RPMI8226 (cell line): Measurements from ENCODE around the gene RFX1.

ENCODE experiments used
- DNase-seq: peaks from one replicate; pipeline ENCODE4 v3.0.0-alpha.2; 2015

Gene RFX1

DNA sequence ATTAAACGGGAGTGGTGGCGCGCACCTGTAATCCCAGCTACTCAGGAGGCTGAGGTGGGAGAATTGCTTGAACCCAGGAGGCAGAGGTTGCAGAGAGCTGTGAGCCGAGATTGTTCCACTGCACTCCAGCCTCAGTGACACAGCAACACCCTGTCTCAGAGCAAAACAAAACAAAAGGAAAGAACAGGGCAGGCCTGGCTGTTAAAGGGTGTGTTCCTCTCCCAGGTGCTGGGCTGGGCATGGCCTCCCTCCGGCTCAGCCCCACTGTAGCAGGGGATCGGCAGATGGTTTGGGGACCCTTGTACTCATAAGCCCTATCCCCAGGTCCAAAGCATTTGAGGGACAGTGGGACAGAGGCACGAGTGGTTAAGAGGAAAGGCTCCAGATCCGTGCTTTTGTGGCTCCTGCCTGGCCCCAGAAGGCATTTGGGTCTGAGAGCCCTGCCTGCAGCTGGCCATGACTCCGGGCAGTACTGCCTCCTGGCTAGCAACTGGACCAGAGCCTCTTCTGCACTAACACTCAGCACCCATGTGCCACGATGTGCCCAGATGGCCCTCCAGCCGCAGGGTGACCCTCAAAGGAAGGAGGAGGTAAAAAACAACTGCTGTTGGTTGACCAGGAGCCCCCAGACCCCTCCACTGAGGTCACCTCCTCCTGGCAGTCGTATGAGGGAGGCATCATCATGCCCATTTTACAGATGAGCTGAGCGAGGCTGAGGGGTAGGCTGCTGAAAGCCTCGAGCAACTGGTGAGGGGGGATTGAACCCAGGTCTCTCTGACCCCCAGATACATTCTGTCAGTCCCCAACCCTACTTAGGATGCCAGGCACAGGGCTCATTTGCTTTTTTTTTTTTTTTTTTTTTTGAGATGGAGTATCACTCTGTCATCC lies 10.0 kb downstream of the RFX1 start:
- no peak for DNase-seq

DNA sequence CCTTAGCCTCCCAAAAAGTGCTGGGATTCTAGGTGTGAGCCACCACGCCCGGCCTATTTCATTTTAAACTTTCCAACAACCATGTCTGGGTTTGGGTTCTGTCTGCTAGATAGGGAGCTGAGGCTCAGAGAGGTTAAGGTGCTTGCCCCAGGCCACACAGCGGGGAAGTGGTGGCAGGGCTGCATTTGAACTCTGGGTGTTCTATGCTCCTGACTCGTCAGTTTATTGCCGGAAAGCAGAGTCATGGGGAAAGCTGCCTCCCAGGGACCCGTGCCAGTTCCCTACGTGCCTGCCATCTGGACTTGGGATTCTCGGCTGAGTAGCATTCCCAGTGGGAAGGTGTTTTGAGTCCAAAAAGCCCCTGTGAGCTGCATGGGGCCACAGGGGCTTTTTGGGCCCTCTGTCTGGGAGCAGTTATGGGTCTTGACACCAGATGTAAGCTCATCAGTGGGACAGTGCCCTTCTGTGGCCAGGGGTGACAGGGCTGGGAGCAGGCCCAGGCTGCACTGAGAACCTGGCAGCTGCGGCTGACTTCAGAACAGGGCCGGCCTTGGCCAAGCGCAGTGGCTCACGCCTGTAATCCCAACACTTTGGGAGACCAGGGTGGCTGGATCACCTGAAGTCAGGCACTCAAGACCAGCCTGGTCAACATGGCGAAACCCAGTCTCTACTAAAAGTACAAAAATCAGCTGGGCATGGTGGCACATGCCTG lies 10.9 kb downstream of the RFX1 start:
- no peak for DNase-seq

GRCh38 chr19:13993590-13994300 lies 12.4 kb downstream of the RFX1 start:
- no peak for DNase-seq

DNA sequence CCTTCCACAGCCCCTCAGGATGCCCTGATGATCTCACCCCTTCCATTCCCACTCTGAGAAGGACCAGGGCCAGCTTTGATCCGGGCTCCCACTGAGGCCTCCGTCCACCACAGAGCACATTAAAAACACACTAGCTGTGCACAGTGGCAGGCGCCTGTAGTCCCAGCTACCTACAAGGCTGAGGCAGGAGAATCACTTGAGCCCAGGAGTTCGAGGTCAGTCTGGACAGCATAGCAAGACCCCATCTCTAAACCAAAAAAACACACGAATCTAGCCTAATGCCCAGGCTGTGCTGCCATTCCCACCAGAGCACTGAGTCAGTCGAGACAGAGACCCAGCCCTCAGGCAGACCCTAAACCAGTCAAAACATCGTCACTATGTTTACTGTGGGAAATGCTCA lies 14.1 kb downstream of the RFX1 start:
- no peak for DNase-seq

DNA sequence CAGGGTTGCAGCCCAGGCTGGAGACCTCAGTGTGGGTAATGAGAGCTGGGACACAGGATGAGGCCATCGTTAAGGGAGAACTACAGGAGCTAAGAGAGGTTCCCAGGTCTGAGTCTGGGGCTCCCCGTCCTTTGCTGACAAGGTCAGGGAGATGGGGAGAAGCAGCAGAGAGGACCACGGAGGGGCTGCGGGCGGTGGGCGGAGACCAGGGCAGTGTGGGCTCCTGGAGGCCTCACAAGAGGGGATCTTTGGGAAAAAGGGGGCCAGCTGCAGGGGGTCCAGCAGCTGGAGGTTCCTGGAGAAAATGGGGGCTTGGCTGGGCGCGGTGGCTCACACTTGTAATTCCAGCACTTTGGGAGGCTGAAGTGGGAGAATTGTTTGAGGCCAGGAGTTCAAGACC lies 16.0 kb downstream of the RFX1 start:
- no peak for DNase-seq

- DNase-seq, result no peak
Measured at GRCh38 chr19:13989487-13989886, 16.6 kb downstream of the RFX1 start.

DNA sequence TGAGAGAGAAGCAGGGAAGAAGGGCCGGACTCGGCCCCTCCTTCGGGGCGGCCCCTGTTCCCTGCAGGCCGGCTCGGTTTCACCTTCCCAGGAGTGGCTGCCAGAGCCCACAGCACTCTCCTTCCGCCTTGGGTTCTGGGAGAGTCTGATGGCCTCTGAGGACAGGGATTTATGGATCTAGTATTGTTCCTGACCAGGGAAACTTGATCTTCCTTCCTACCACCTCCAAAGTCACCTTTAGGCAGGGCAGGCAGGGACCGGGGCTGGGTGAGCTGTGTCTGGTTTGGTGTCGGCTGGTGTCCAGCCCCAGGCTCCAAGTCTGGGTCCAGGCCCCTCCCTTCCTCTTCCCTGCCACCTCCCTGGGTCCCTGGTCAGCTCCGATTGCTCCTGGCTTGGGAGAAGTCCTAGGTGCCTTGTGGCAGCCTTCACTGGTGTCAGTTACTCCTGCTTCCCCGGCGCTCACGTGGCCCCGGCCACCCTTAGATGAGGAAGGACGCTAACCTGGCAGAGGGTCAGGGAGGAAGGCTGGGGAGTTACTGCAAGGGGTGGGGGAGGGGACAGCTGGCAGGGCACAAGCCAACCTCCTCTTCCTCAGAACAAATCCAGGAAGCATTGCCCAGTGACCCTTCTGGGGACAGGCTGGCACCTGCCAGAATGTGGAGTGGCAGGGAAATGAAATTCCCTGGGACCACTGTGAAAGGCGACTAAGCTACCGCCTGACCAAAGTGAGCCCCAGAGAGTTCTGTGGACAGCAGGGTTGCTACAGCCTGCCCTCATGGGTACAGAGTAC lies 18.8 kb downstream of the RFX1 start:
- no peak for DNase-seq

DNA sequence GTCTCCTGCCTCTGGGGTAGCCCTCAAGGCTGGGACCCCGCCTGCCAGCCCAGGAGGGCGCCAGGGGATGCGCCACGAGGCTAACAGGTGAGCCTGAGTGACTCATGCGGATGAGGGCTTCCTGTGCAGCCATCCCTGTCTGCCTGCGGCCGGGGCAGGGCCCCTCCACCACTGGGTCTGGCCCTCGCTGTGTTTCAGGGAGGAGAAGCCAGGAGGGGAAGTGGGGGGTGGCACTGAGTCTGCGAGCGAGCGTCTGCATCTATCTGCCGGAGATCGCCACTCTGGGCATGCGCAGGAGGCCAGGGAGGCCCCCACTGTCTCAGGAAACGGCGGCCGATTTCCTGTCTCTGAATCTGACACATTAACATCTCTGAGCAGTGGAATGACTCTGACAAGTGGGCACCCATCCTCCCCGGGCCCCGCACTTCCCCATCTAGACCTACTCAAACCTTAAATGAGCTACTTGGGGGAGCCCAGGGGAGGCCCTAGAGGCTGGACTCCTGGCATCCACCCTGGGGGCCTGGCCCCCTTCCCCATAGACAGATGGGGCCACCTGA lies 19.7 kb downstream of the RFX1 start:
- peak; percentile 91 for DNase-seq

DNA sequence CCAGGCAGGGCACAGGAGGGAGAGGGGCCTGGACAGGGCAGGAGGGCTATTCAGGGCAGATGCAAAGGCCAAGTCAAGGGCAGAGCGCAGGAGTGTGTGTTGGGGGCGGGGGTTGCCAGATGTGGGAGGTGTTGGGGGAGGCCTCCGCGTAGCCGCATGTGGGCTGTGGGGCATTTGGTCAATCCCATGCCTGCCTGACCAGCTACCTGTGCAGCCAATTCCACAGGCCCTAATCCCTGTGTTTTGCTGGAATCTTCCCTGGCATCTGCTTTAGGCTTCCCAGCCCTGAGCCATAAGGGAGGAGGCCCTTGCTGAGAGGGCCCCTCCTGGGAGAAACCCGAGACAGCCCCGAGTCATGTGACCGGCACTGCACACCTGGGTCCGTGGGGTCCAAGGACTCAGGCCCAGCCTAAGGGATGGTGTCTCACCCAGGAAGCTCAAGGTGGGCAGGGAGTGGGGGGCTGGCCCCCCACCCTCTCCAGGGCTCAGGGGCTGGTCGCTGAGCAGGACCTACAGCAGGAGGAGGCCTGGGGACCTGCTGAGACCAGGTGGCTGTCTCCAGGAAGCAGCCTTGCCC lies 20.3 kb downstream of the RFX1 start:
- no peak for DNase-seq

- DNase-seq, result no peak
Measured at GRCh38 chr19:13984875-13985741, 21.0 kb downstream of the RFX1 start.

DNA sequence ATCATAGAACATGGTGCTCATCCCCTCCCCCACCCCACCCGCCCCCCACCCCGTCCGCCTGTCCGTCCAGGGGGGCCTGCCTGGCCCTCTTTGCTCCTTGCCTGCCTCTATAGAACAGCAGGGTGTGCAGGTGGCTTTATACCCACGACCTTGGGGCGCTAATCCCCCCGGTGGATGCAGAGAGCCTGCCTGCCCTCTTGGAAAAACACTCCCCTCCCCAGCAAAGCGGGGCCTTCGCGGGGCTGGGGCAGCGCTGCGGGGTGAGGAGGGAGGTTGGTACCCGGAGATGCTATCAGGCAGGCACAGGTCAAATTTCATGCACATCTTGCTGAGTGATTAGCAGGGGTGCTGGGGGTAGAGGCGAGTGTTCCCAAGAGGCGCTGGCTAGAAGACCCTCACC lies 21.9 kb downstream of the RFX1 start:
- DNase-seq, result no peak

- no peak for DNase-seq
Measured at GRCh38 chr19:13983213-13983889, 22.8 kb downstream of the RFX1 start.

- no peak for DNase-seq
Measured at GRCh38 chr19:13982773-13983172, 23.3 kb downstream of the RFX1 start.

DNA sequence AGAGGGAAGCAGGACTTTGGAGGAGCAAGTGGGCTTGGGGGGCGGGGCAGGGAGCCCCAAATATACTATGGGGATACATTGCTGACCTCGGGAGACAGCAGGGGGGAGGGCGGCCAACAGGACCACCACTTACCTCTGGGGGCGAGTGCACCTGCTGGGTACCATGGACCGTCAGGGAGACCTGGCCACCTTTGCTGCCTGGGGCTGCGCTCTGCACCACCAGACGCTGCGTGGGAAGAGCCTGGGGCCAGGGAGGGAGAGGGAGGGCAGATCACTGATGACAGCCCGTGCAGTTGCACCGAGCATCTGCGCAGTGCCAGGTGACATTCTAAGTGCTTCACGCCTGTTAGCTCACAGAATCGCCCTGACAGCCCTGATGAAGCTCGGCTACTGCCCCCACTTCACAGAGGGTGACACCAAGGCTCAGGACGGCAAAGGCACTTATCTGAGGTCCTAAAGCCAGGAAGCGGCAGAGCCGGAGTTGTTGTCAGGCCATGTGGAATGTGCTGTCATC lies 24.1 kb downstream of the RFX1 start:
- no peak for DNase-seq

DNA sequence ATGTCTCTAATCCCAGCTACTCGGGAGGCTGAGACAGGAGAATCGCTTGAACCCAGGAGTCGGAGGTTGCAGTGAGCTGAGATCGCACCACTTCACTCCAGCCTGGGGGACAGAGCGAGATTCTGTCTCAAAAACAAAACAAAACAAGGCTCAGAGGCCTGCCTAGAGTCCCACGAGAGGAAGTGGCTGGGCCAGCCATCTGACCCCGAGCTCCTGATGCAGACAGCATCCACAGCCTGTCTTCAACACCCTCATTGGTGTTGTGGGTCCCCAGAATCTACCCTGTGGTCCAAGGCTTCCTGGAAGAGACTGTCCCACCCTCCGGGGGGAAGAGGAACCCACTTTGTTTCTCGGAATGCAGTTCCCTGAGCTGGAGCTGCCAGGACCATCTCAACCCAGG lies 24.7 kb downstream of the RFX1 start:
- no peak for DNase-seq

- DNase-seq, result no peak
Measured at GRCh38 chr19:13981021-13981420, 25.1 kb downstream of the RFX1 start.

DNA sequence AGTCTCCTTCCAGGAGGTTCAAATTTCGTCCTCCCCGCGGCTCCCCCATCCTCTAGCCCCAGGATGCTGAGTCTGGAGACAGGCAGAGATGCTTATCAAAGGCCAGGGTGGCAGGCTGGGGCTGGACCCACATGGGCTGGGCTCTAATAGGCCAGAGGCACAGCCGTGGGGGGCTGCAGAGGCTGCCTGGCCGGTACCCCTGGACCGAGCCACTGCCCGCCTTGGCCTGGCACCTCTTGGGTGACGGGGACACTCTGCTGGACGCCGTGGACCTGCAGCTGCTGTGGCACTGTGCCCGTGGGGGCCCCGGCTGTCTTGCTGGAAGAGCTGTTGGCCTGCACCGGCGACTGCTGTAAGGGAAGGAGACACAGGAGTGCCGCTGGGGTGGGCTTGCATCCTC lies 25.8 kb downstream of the RFX1 start:
- DNase-seq, result no peak

- no peak for DNase-seq
Measured at GRCh38 chr19:13979686-13980085, 26.4 kb downstream of the RFX1 start.

DNA sequence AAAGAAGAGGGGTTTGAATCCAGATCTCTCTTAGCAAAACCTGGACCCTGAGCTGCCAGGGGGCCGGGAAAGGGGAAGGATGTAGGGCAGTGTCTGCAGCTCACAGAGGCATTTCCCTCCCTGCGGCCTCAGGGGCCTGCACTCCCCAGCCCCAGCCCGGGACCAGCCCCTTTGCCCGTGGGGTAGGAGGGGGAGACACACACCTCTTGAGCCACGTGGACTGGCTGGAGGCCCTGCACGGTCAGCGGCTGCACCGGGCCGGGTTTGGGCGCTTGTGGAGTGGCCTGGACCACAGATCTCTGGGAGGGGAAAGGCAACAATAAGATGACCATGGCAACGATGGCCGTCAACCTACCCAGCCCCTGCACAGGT lies 26.9 kb downstream of the RFX1 start:
- DNase-seq, result no peak
